CD14-positive monocyte (primary cell): Measurements from ENCODE around the gene PROKR1. TPM values are rescaled to one million over a fixed set of nuclear protein-coding genes. Genes with fewer than 3 reads are reported as not detected.

Experiments used
- DNase-seq, 3 donors: peaks; one replicate each; pipeline ENCODE4 v3.0.0-alpha.2; 2011 to 2022
- H2AFZ ChIP-seq: 2 replicates; pipeline ENCODE4 v1.6.0; 2012; ENCODE audit warnings: mild to moderate bottlenecking, low read depth, low read length, inconsistent platforms; ENCODE audit not compliant: insufficient read depth, poor library complexity, severe bottlenecking
- H3K27ac ChIP-seq, 2 donors: 1 replicate in 1 of 2; 2 replicates in 1 of 2; pipeline ENCODE4 v1.5.1; 2012 to 2013; ENCODE audit warnings: low read length in 2 of 2, control low read depth in 1 of 2, inconsistent platforms in 1 of 2, low read depth in 1 of 2, mild to moderate bottlenecking in 1 of 2
- H3K27me3 ChIP-seq, 2 donors: one replicate each; pipeline versions ENCODE4 v1.6.0 to v1.6.1; 2011 to 2013; ENCODE audit warnings: low read length in 2 of 2; ENCODE audit not compliant: control insufficient read depth in 2 of 2, insufficient read depth in 2 of 2
- H3K36me3 ChIP-seq, 2 donors: replicated peaks in 1 of 2; 1 replicate in 1 of 2; 2 replicates in 1 of 2; pipeline versions ENCODE4 v1.5.1 to v1.6.1; 2012 to 2013; ENCODE audit warnings: low read length in 2 of 2, control low read depth in 1 of 2, inconsistent platforms in 1 of 2, mild to moderate bottlenecking in 1 of 2; ENCODE audit not compliant: insufficient read depth in 2 of 2, control insufficient read depth in 1 of 2
- H3K4me1 ChIP-seq, 2 donors: 1 replicate in 1 of 2; 2 replicates in 1 of 2; pipeline versions ENCODE4 v1.5.1 to v1.6.1; 2012 to 2013; ENCODE audit warnings: low read length in 2 of 2, control low read depth in 1 of 2, inconsistent platforms in 1 of 2, mild to moderate bottlenecking in 1 of 2, moderate library complexity in 1 of 2; ENCODE audit not compliant: insufficient read depth in 2 of 2, control insufficient read depth in 1 of 2
- H3K4me2 ChIP-seq: replicated peaks from 2 replicates; pipeline ENCODE3; 2012; ENCODE audit warnings: low read length, moderate library complexity, mild to moderate bottlenecking; ENCODE audit not compliant: poor library complexity, severe bottlenecking; ENCODE audit errors: extremely low read depth
- H3K4me3 ChIP-seq, 3 experiments: fragments of 200-600 bp in 1 of 3; sonication (generic) in 1 of 3; replicated peaks in 1 of 3; 1 replicate in 2 of 3; 2 replicates in 1 of 3; pipeline ENCODE4 v1.5.1; 2011 to 2013; ENCODE audit warnings: low read length in 3 of 3, mild to moderate bottlenecking in 3 of 3, control low read depth in 2 of 3, low read depth in 2 of 3, inconsistent platforms in 1 of 3, moderate library complexity in 1 of 3
- H3K79me2 ChIP-seq: 2 replicates; pipeline ENCODE4 v1.6.0; 2012; ENCODE audit warnings: mild to moderate bottlenecking, control low read depth, inconsistent platforms, low read length, moderate library complexity; ENCODE audit not compliant: insufficient read depth
- H3K9ac ChIP-seq: 2 replicates; pipeline ENCODE4 v1.6.0; 2017; ENCODE audit warnings: low read length, mild to moderate bottlenecking; ENCODE audit not compliant: insufficient read depth, poor library complexity, severe bottlenecking
- H3K9me3 ChIP-seq, 2 donors: replicated peaks in 1 of 2; 1 replicate in 1 of 2; 2 replicates in 1 of 2; pipeline versions ENCODE4 v1.5.1 to v1.6.1; 2012 to 2013; ENCODE audit warnings: low read length in 2 of 2, control low read depth in 1 of 2; ENCODE audit not compliant: control insufficient read depth in 1 of 2, insufficient read depth in 1 of 2
- H4K20me1 ChIP-seq: 2 replicates; pipeline ENCODE4 v1.6.0; 2012; ENCODE audit warnings: mild to moderate bottlenecking, low read length, control low read depth, moderate library complexity; ENCODE audit not compliant: insufficient read depth
- H3K27ac Mint-ChIP-seq, 7 donors: one replicate each; pipeline ENCODE4 v1.8.0; 2020; ENCODE audit warnings: mild to moderate bottlenecking in 7 of 7, mixed read lengths in 7 of 7, moderate library complexity in 6 of 7, inconsistent platforms in 2 of 7
- H3K27me3 Mint-ChIP-seq, 3 donors: one replicate each; pipeline ENCODE4 v1.8.0; 2021 to 2022; ENCODE audit warnings: low read depth in 3 of 3, mild to moderate bottlenecking in 3 of 3, mixed read lengths in 3 of 3, moderate library complexity in 3 of 3, inconsistent platforms in 1 of 3
- H3K36me3 Mint-ChIP-seq, 2 donors: one replicate each; pipeline ENCODE4 v1.8.0; 2020; ENCODE audit warnings: mixed read lengths in 2 of 2, inconsistent platforms in 1 of 2, mild to moderate bottlenecking in 1 of 2
- H3K4me1 Mint-ChIP-seq: one replicate; pipeline ENCODE4 v1.8.0; 2020; ENCODE audit warnings: mild to moderate bottlenecking, mixed read lengths
- H3K4me3 Mint-ChIP-seq, 2 donors: one replicate each; pipeline ENCODE4 v1.8.0; 2020; ENCODE audit warnings: mild to moderate bottlenecking in 2 of 2, mixed read lengths in 2 of 2, moderate library complexity in 1 of 2
- H3K9me3 Mint-ChIP-seq, 7 donors: one replicate each; pipeline ENCODE4 v1.8.0; 2020 to 2022; ENCODE audit warnings: mixed read lengths in 7 of 7, mild to moderate bottlenecking in 6 of 7, moderate library complexity in 6 of 7, inconsistent platforms in 2 of 7
- WGBS: methylation state at CpG from one replicate; pipeline ENCODE4 v1.1.5; 2013; ENCODE audit warnings: missing lambda C conversion rate; ENCODE audit not compliant: insufficient coverage; 5-methylcytosine and 5-hydroxymethylcytosine counted together
- intact Hi-C, 2 donors: fragments of 100-400 bp; cut with micrococcal nuclease; formaldehyde crosslinking; loops; one replicate each; pipeline versions ENCODE4 v1.15.0 to v1.15.1; 2023
- polyA plus RNA-seq, 3 donors: library from polyadenylated mRNA; depleted of rRNA in 1 of 3; unstranded in 2 of 3; stranded (reverse) in 1 of 3; fragments of 300-500 nt in 2 of 3; fragments of >200 nt in 1 of 3; fragmentation: Illumina TruSeq in 2 of 3; gene quantifications; 1 replicate in 2 of 3; 2 replicates in 1 of 3; pipeline ENCODE4 v1.2.3, GENCODE V29; 2012 to 2021
- TF ChIP-seq, protein P1 (sequence below): fragments of 200-600 bp; IDR thresholded peaks from one replicate; pipeline ENCODE4 v1.8.0; 2022; ENCODE audit warnings: antibody characterized with exemption, mild to moderate bottlenecking

The PROKR1 gene
- polyA plus RNA-seq, 3 donors = 0.01 TPM; not detected in 2

DNA sequence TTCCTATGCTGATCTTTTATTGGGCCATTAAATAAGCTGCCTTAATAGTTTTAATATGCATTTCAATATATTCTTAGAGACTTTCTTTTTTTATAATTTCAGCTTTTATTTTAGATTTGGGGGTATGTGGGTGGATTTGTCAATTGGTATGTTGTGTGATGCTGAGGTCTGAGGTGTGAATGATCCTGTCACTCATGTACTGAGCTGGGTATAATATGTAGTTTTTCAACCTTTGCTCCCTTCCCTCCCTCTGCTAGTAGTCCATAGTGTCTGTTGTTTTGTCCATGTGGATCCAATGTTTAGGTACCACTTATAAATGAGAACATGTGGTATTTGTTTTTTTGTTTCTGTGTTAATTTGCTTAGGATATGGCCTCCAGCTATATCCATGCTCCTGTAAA, 35.5 kb upstream of the PROKR1 start:
- intact Hi-C loops = no loop called here
- Histone ChIP-seq H3K4me2 (no peak overlapping the region), H3K27ac (no peak overlapping the region), H3K9me3 (peaks cover 0 to 12% of the 10 kb centered on the region in 2 donors), H2AFZ (no peak overlapping the region), H3K36me3 (no peaks in the 10 kb centered on the region), H3K79me2 (no peaks in the 10 kb centered on the region), H3K9ac (no peak overlapping the region), H3K27me3 (no peaks in the 10 kb centered on the region), H4K20me1 (no peaks in the 10 kb centered on the region), H3K4me3 (no peak overlapping the region), H3K4me1 (no peaks in the 10 kb centered on the region)
- Mint-ChIP-seq H3K27ac (no peak overlapping the region), H3K36me3 (no peaks in the 10 kb centered on the region), H3K9me3 (peaks cover 7 to 24% (median 16%) of the 10 kb centered on the region in 7 donors), H3K4me3 (no peak overlapping the region), H3K4me1 (peaks cover 3% of the 10 kb centered on the region), H3K27me3 (peaks cover 0 to 5% (median 0%) of the 10 kb centered on the region in 3 donors)
- TF ChIP-seq, protein P1, sequence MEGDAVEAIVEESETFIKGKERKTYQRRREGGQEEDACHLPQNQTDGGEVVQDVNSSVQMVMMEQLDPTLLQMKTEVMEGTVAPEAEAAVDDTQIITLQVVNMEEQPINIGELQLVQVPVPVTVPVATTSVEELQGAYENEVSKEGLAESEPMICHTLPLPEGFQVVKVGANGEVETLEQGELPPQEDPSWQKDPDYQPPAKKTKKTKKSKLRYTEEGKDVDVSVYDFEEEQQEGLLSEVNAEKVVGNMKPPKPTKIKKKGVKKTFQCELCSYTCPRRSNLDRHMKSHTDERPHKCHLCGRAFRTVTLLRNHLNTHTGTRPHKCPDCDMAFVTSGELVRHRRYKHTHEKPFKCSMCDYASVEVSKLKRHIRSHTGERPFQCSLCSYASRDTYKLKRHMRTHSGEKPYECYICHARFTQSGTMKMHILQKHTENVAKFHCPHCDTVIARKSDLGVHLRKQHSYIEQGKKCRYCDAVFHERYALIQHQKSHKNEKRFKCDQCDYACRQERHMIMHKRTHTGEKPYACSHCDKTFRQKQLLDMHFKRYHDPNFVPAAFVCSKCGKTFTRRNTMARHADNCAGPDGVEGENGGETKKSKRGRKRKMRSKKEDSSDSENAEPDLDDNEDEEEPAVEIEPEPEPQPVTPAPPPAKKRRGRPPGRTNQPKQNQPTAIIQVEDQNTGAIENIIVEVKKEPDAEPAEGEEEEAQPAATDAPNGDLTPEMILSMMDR = no peak
- no peak for DNase-seq

DNA sequence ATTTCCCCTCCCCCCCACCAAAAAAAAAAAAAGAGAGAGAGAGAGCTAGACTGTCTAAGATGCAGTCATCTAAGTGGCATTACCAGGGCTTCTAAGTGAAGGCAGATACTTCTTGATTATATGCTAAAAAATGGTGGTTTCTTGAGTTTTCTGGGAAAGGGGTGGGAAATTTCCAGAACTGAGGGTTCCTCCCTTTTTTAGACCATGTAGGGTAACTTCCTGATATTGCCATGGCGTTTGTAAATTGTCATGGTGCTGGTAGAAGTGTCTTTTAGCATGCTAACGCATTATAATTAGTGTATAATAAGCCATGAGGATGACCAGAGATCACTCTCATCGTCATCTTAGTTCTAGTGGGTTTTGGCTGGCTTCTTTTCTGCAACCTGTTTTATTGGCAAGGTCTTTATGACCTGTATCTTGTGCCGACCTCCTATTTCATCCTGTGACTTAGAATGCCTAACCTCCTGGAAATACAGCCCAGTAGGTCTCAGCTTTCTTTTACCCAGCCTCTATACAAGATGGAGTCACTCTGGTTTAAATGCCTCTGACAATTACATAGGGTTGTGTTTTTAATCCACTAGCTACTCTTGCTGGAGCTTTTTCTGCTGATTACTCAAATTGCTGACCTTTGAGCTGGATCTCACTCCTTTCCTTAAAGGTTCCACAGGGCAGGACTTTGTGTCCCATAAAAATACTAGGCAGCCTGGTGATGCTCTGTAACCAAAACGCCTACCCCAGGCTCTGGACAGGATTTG, 30.4 kb upstream of the PROKR1 start:
- Mint-ChIP-seq H3K36me3 (no peaks in the 10 kb centered on the region), H3K27ac (no peak overlapping the region), H3K27me3 (peaks cover 0 to 5% (median 0%) of the 10 kb centered on the region in 3 donors), H3K4me3 (no peak overlapping the region), H3K4me1 (no peaks in the 10 kb centered on the region), H3K9me3 (peaks cover 9 to 26% (median 17%) of the 10 kb centered on the region in 7 donors)
- H3K36me3 ChIP-seq = no peaks in the 10 kb centered on the region
- no peak overlapping the region for H3K4me2 ChIP-seq
- TF ChIP-seq, protein P1 = no peak
- intact Hi-C loops = no loop called here
- no peaks in the 10 kb centered on the region for H3K79me2 ChIP-seq
- H4K20me1 ChIP-seq = no peaks in the 10 kb centered on the region
- peaks cover 0 to 12% of the 10 kb centered on the region in 2 donors for H3K9me3 ChIP-seq
- no peak for DNase-seq
- no peaks in the 10 kb centered on the region for H3K4me1 ChIP-seq
- H3K27me3 ChIP-seq = no peaks in the 10 kb centered on the region
- no peak overlapping the region for H3K27ac ChIP-seq
- 100% methylated on average over 3 of the region's 5 CpGs for WGBS
- H3K9ac ChIP-seq = no peak overlapping the region
- no peak overlapping the region for H3K4me3 ChIP-seq
- H2AFZ ChIP-seq = no peak overlapping the region
